Endothelial cell (in vitro differentiated cells): ENCODE data around the gene PRKG1. TPM values are rescaled to one million over a fixed set of nuclear protein-coding genes. Genes with fewer than 3 reads are reported as not detected.
A peak's percentile ranks its signal among the peaks of the same experiment; 100 is the strongest.

Experiments
- DNase-seq: peaks from one replicate; pipeline ENCODE4 v3.0.0; 2021; ENCODE audit warnings: low spot score
- H3K27ac Mint-ChIP-seq: one replicate; pipeline ENCODE4 v1.8.0; 2021; ENCODE audit warnings: mixed read lengths, inconsistent platforms; ENCODE audit not compliant: unreplicated experiment
- H3K27me3 Mint-ChIP-seq: one replicate; pipeline ENCODE4 v1.8.0; 2021; ENCODE audit warnings: mild to moderate bottlenecking, moderate library complexity, mixed read lengths, inconsistent platforms; ENCODE audit not compliant: unreplicated experiment
- H3K36me3 Mint-ChIP-seq: one replicate; pipeline ENCODE4 v1.8.0; 2021; ENCODE audit warnings: mild to moderate bottlenecking, low read depth, mixed read lengths, inconsistent platforms; ENCODE audit not compliant: unreplicated experiment
- H3K4me1 Mint-ChIP-seq: one replicate; pipeline ENCODE4 v1.8.0; 2021; ENCODE audit warnings: mild to moderate bottlenecking, mixed read lengths, inconsistent platforms; ENCODE audit not compliant: unreplicated experiment
- H3K4me3 Mint-ChIP-seq: one replicate; pipeline ENCODE4 v1.8.0; 2021; ENCODE audit warnings: mild to moderate bottlenecking, mixed read lengths, inconsistent platforms; ENCODE audit not compliant: unreplicated experiment
- H3K9me3 Mint-ChIP-seq: one replicate; pipeline ENCODE4 v1.8.0; 2021; ENCODE audit warnings: mixed read lengths, inconsistent platforms; ENCODE audit not compliant: unreplicated experiment
- CTCF ChIP-seq: fragments of 200-600 bp; sonication (generic); IDR thresholded peaks from one replicate; pipeline ENCODE4 v1.5.0; 2021; ENCODE audit warnings: antibody characterized with exemption; ENCODE audit not compliant: unreplicated experiment
- microRNA-seq: library from miRNA; unstranded; fragments of <30 nt; microRNA quantifications from one replicate; pipeline ENCODE4, GENCODE V29; 2020; ENCODE audit not compliant: unreplicated experiment
- total RNA-seq: library from RNA; stranded (reverse); fragmentation: NEBNext Ultra II Directional; extraction: Animal tissue kit (Norgen Biotek cat#: 25700); gene quantifications from one replicate; pipeline ENCODE4 v1.2.1, GENCODE V29; 2021; ENCODE audit not compliant: unreplicated experiment

PRKG1 gene
- total RNA-seq, 1 donor from 2014 or later = 10.7 TPM

GRCh38 chr10:52337225-52337624, 1262.9 kb downstream of the PRKG1 start:
- Mint-ChIP-seq H3K4me3 (no peak overlapping the region), H3K4me1 (peaks cover 2% of the 10 kb centered on the region), H3K27ac (no peak overlapping the region), H3K9me3 (no peaks in the 10 kb centered on the region), H3K27me3 (no peaks in the 10 kb centered on the region), H3K36me3 (no peaks in the 10 kb centered on the region)
- no peak for DNase-seq
- no peak for TF ChIP-seq CTCF

DNA sequence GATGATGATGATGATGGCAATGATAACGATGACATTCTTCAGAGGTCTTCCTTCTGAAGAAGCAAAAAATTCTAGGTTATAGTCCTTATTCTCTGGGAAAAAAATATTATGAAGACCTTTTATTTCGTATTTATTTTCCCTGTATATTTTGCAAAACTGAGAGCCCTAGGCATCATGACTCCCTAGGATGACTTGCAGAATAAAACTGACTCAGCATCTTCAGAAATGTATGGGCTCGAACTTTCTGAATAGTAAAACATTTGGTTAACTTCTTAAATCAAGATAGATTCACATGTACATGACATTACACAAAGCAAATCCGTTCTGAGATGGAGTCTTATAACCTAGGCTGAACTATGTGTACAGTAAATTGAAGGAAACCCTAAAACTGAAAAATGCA, 1269.2 kb downstream of the PRKG1 start:
- TF ChIP-seq CTCF = no peak
- H3K27me3 Mint-ChIP-seq = no peaks in the 10 kb centered on the region
- no peak overlapping the region for H3K27ac Mint-ChIP-seq
- H3K9me3 Mint-ChIP-seq = no peaks in the 10 kb centered on the region
- no peaks in the 10 kb centered on the region for H3K36me3 Mint-ChIP-seq
- no peak for DNase-seq
- H3K4me1 Mint-ChIP-seq = no peaks in the 10 kb centered on the region
- no peak overlapping the region for H3K4me3 Mint-ChIP-seq

DNA sequence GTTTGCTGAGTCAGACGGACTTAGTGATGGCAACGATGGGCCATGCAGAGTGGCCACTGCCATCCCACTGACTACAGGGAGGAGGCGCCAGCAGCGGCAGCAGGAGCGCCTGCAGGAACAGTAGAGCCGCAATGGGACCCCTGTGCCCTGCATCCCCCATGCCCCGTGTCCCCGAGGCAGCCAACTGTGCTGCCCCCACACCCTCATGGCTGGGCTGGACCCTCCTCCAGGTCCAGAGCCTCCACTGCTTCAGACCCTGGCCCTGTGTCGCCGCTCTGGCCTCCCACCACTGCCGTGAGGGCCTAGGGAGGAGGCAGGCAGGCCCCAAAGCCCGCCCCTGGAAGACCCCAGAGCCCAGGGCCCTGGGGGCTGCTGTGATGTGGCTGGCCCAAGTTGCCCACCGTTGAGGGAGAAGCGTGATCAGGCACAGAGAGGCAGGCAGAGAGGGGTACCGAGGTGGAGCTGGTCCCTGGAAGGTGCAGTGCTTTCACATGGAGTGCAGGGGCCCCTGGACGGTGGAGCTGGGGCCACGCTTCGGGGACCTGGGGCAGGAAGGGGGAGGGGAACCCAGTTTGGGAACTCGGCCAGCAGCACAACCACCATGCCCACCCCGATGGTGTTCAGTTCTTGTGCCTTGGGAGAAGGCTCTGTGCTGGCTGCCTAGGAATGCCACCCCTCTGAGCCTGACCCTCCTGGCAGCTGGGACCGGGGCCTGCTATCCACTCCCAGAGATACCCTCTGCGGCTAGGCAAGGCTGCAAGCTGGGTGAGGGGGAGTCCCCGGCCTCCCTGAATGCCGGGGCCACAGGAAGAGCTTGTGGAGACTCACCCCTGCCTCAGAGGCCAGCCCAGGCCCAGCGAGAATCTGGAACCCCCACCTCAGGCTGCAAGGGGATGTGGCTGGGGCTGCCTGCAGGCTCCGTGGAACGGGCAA, 1272.4 kb downstream of the PRKG1 start:
- Mint-ChIP-seq H3K27me3 (no peaks in the 10 kb centered on the region), H3K27ac (no peak overlapping the region), H3K36me3 (no peaks in the 10 kb centered on the region), H3K9me3 (no peaks in the 10 kb centered on the region), H3K4me1 (no peaks in the 10 kb centered on the region), H3K4me3 (no peak overlapping the region)
- no peak for TF ChIP-seq CTCF
- no peak for DNase-seq

- H3K9me3 Mint-ChIP-seq = no peaks in the 10 kb centered on the region
- H3K4me1 Mint-ChIP-seq = no peaks in the 10 kb centered on the region
- H3K27me3 Mint-ChIP-seq = no peaks in the 10 kb centered on the region
- H3K27ac Mint-ChIP-seq = no peak overlapping the region
- H3K4me3 Mint-ChIP-seq = no peak overlapping the region
- TF ChIP-seq CTCF = no peak
- no peaks in the 10 kb centered on the region for H3K36me3 Mint-ChIP-seq
- no peak for DNase-seq
These were observed 1273.0 kb downstream of the PRKG1 start for GRCh38 chr10:52347327-52347667.

Small RNA genes within 50 kb of the gene (microRNA-seq; reads per million reads assigned to microRNA genes)
- gene MIR605 = 2.4 reads per million, percentile 34 among the genes with 10 or more reads in this experiment

Other genes with a start within 250 kb of the PRKG1 start
- not detected for gene A1CF, start 188.9 kb upstream of the PRKG1 start, total RNA-seq